H9 (cell line): Measurements from ENCODE around the gene PLD1. TPM values are rescaled to one million over a fixed set of nuclear protein-coding genes. Genes with fewer than 3 reads are reported as not detected.

ENCODE experiments used
- DNase-seq: peaks from one replicate; pipeline ENCODE4 v3.0.0-alpha.2; 2017
- H2AFZ ChIP-seq: one replicate; pipeline ENCODE4 v1.6.1; 2013; ENCODE audit warnings: mild to moderate bottlenecking, low read length, control low read depth, moderate library complexity
- H2AK5ac ChIP-seq: 2 replicates; pipeline ENCODE4 v1.6.1; 2013; ENCODE audit warnings: low read length, control low read depth, mixed read lengths; ENCODE audit not compliant: insufficient read length
- H2BK120ac ChIP-seq: one replicate; pipeline ENCODE4 v1.6.1; 2013; ENCODE audit warnings: low read depth, mild to moderate bottlenecking, low read length, control low read depth, inconsistent platforms; ENCODE audit not compliant: poor library complexity, severe bottlenecking
- H2BK12ac ChIP-seq: 2 replicates; pipeline ENCODE4 v1.6.1; 2013; ENCODE audit warnings: low read length, control low read depth, mixed read lengths, low read depth; ENCODE audit not compliant: insufficient read length
- H2BK15ac ChIP-seq: 2 replicates; pipeline ENCODE4 v1.6.1; 2013; ENCODE audit warnings: low read depth, low read length, control low read depth
- H2BK20ac ChIP-seq: one replicate; pipeline ENCODE4 v1.6.1; 2013; ENCODE audit warnings: low read depth, mild to moderate bottlenecking, low read length, control low read depth, inconsistent platforms; ENCODE audit not compliant: poor library complexity, severe bottlenecking
- H2BK5ac ChIP-seq: 2 replicates; pipeline ENCODE4 v1.6.1; 2013; ENCODE audit warnings: low read length, control low read depth, mixed read lengths; ENCODE audit not compliant: insufficient read length
- H3K14ac ChIP-seq: 2 replicates; pipeline ENCODE4 v1.6.1; 2013; ENCODE audit warnings: low read length, control low read depth; ENCODE audit not compliant: insufficient read depth
- H3K18ac ChIP-seq: 2 replicates; pipeline ENCODE4 v1.6.1; 2013; ENCODE audit warnings: low read depth, mild to moderate bottlenecking, mixed read lengths, low read length, control low read depth; ENCODE audit not compliant: insufficient read length
- H3K23ac ChIP-seq: 2 replicates; pipeline ENCODE4 v1.6.1; 2013; ENCODE audit warnings: low read length, control low read depth, mixed read lengths, low read depth; ENCODE audit not compliant: insufficient read length
- H3K23me2 ChIP-seq: 2 replicates; pipeline ENCODE4 v1.6.1; 2013; ENCODE audit warnings: low read depth, mild to moderate bottlenecking, mixed read lengths, low read length, control low read depth; ENCODE audit not compliant: insufficient read length, poor library complexity, severe bottlenecking
- H3K27ac ChIP-seq: 2 replicates; pipeline ENCODE4 v1.5.1; 2013; ENCODE audit warnings: low read length, control low read depth, mixed read lengths, low read depth; ENCODE audit not compliant: insufficient read length
- H3K27me3 ChIP-seq: 2 replicates; pipeline ENCODE4 v1.6.1; 2013; ENCODE audit warnings: low read length, control low read depth, inconsistent platforms; ENCODE audit not compliant: insufficient read depth
- H3K4ac ChIP-seq: 2 replicates; pipeline ENCODE4 v1.6.1; 2013; ENCODE audit warnings: low read depth, mild to moderate bottlenecking, control low read depth, inconsistent platforms, low read length, moderate library complexity
- H3K4me1 ChIP-seq: 2 replicates; pipeline ENCODE4 v1.6.1; 2013; ENCODE audit warnings: low read length, control low read depth, inconsistent platforms; ENCODE audit not compliant: insufficient read depth
- H3K4me2 ChIP-seq: 2 replicates; pipeline ENCODE4 v1.6.1; 2013; ENCODE audit warnings: low read length, control low read depth, mixed read lengths; ENCODE audit not compliant: insufficient read length, insufficient read depth
- H3K56ac ChIP-seq: 2 replicates; pipeline ENCODE4 v1.6.1; 2013; ENCODE audit warnings: low read depth, mild to moderate bottlenecking, mixed read lengths, low read length, control low read depth; ENCODE audit not compliant: insufficient read length
- H3K79me1 ChIP-seq: 2 replicates; pipeline ENCODE4 v1.6.1; 2013; ENCODE audit warnings: low read depth, mild to moderate bottlenecking, moderate library complexity, low read length, control low read depth, inconsistent platforms; ENCODE audit not compliant: insufficient read depth, poor library complexity, severe bottlenecking
- H3K79me2 ChIP-seq: 2 replicates; pipeline ENCODE4 v1.6.1; 2013; ENCODE audit warnings: low read length, control low read depth, inconsistent platforms; ENCODE audit not compliant: insufficient read depth
- H3K9ac ChIP-seq: 2 replicates; pipeline ENCODE4 v1.6.1; 2013; ENCODE audit warnings: low read length, control low read depth, mixed read lengths; ENCODE audit not compliant: insufficient read length; ENCODE audit errors: extremely low read depth
- H3K9me3 ChIP-seq: one replicate; pipeline ENCODE4 v1.6.1; 2013; ENCODE audit warnings: low read depth, low read length, inconsistent platforms; ENCODE audit not compliant: control insufficient read depth
- H3T11ph ChIP-seq: one replicate; pipeline ENCODE4 v1.6.1; 2013; ENCODE audit warnings: mild to moderate bottlenecking, low read length, control low read depth, inconsistent platforms
- H4K20me1 ChIP-seq: one replicate; pipeline ENCODE4 v1.6.1; 2013; ENCODE audit not compliant: control insufficient read depth, insufficient read length, insufficient read depth
- H4K5ac ChIP-seq: 2 replicates; pipeline ENCODE4 v1.6.1; 2013; ENCODE audit warnings: low read depth, mild to moderate bottlenecking, mixed read lengths, low read length, control low read depth; ENCODE audit not compliant: insufficient read length
- H4K8ac ChIP-seq: replicated peaks from 2 replicates; pipeline ENCODE4 v1.6.1; 2013; ENCODE audit warnings: low read length, control low read depth, mixed read lengths, low read depth; ENCODE audit not compliant: insufficient read length
- H4K91ac ChIP-seq: 2 replicates; pipeline ENCODE4 v1.6.1; 2013; ENCODE audit warnings: low read depth, mild to moderate bottlenecking, moderate library complexity, mixed read lengths, low read length, control low read depth; ENCODE audit not compliant: insufficient read length
- H3K27ac Mint-ChIP-seq, 3 experiments: 2 replicates in 2 of 3; 3 replicates in 1 of 3; pipeline ENCODE4 v1.8.0; 2020 to 2021; ENCODE audit warnings: mixed read lengths in 3 of 3, mild to moderate bottlenecking in 1 of 3, moderate library complexity in 1 of 3
- H3K27me3 Mint-ChIP-seq: 2 replicates; pipeline ENCODE4 v1.8.0; 2021; ENCODE audit warnings: low read depth, mild to moderate bottlenecking, moderate library complexity, mixed read lengths
- H3K36me3 Mint-ChIP-seq, 3 experiments: 2 replicates in 2 of 3; 3 replicates in 1 of 3; pipeline ENCODE4 v1.8.0; 2020 to 2021; ENCODE audit warnings: low read depth in 3 of 3, mixed read lengths in 3 of 3; ENCODE audit not compliant: insufficient read depth in 1 of 3
- H3K4me1 Mint-ChIP-seq, 2 experiments: 2 replicates each; pipeline ENCODE4 v1.8.0; 2020; ENCODE audit warnings: mixed read lengths in 2 of 2
- H3K4me3 Mint-ChIP-seq, 2 experiments: 2 replicates in 1 of 2; 3 replicates in 1 of 2; pipeline ENCODE4 v1.8.0; 2020 to 2021; ENCODE audit warnings: mild to moderate bottlenecking in 2 of 2, mixed read lengths in 2 of 2, moderate library complexity in 1 of 2
- H3K9me3 Mint-ChIP-seq, 2 experiments: 2 replicates in 1 of 2; 3 replicates in 1 of 2; pipeline ENCODE4 v1.8.0; 2020; ENCODE audit warnings: mild to moderate bottlenecking in 2 of 2, mixed read lengths in 2 of 2, moderate library complexity in 1 of 2
- CTCF ChIP-seq: fragments of 200-600 bp; sonication (generic); conservative IDR thresholded peaks from 3 replicates; pipeline ENCODE4 v1.8.0; 2021; ENCODE audit warnings: antibody characterized with exemption, mild to moderate bottlenecking
- WGBS: extraction: QIAGEN DNeasy Blood & Tissue Kit; methylation state at CpG from one replicate; pipeline ENCODE4 v1.1.7; 2013; ENCODE audit warnings: missing lambda C conversion rate, low lambda C conversion rate, mixed read lengths; ENCODE audit not compliant: insufficient read length; ENCODE audit errors: extremely low coverage; 5-methylcytosine and 5-hydroxymethylcytosine counted together
- total RNA-seq: library from RNA; stranded (reverse); gene quantifications from 2 replicates; pipeline ENCODE4 v1.2.1, GENCODE V29; 2021

The PLD1 gene
- total RNA-seq, 1 experiment from 2014 or later: 1.8 TPM

DNA sequence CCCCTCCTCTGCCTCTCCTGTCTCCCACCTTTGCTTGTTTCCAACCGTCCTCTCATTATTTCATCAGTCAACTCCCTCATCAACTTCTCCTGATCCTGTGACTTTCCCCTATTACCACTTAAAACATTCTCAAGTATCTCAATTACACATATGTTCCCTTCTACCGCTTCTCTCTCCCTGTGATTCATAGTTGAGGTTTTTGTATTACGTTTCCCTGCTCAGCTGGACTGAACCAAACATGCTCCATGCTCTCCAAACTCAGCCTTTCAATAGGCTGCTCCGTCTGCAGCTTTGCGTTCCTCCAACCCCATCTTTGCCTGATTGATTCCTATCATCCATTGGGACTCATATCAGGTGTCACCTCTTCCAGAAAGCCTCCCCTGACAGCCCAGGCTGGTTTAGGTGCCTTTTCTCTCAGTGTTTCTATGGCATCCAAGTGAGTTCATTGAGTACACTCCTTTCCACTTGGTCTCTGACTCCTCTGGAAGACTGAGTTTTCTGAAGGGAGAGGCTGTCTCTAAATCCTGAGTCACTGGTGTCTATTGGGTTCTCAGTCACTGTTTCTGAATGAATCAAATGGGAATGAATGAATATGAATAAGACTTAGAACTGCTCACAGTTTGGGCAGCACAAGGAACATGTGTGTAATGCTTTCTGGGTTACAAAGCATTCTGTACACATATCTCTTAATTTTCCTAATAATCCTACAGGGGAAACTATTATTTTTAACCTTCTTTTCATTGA is 56.4 kb downstream of the PLD1 start:
- no peaks in the 10 kb centered on the region for H3K23me2 ChIP-seq
- Mint-ChIP-seq H3K4me3 (no peak overlapping the region), H3K4me1 (peaks cover under 1 to 6% of the 10 kb centered on the region in 2 experiments; a peak in 3 of 4 replicates), H3K27ac (no peak overlapping the region), H3K9me3 (no peaks in the 10 kb centered on the region), H3K36me3 (no peaks in the 10 kb centered on the region), H3K27me3 (no peaks in the 10 kb centered on the region)
- no peaks in the 10 kb centered on the region for H3K79me2 ChIP-seq
- no peaks in the 10 kb centered on the region for H3K9me3 ChIP-seq
- H3K79me1 ChIP-seq: no peaks in the 10 kb centered on the region
- no peaks in the 10 kb centered on the region for H3K27me3 ChIP-seq
- H4K5ac ChIP-seq: no peak overlapping the region
- H3K4me1 ChIP-seq: no peaks in the 10 kb centered on the region; the same call in 1 of the 2 replicates
- H2BK15ac ChIP-seq: no peak overlapping the region
- no peak overlapping the region for H3K18ac ChIP-seq
- H3K4me2 ChIP-seq: no peak overlapping the region
- no peak overlapping the region for H2BK20ac ChIP-seq
- no peak overlapping the region for H2BK120ac ChIP-seq
- H4K8ac ChIP-seq: no peak overlapping the region
- H3K23ac ChIP-seq: no peak overlapping the region
- no peak overlapping the region for H3K9ac ChIP-seq
- no peak overlapping the region for H2AFZ ChIP-seq
- H4K20me1 ChIP-seq: no peaks in the 10 kb centered on the region
- no peak overlapping the region for H4K91ac ChIP-seq
- no CpG with 5 or more reads among the region's 5 CpGs for WGBS
- DNase-seq: no peak
- TF ChIP-seq CTCF: no peak
- H3K56ac ChIP-seq: no peak overlapping the region
- H3K27ac ChIP-seq: no peak overlapping the region
- H2BK12ac ChIP-seq: no peak overlapping the region
- no peak overlapping the region for H3K4ac ChIP-seq
- no peak overlapping the region for H3K14ac ChIP-seq
- H2BK5ac ChIP-seq: no peak overlapping the region
- no peak overlapping the region for H3T11ph ChIP-seq
- no peak overlapping the region for H2AK5ac ChIP-seq
